HG02973 (cell line): ENCODE measurements around the gene ZNF48.

Experiments used
- ATAC-seq: cut with Tn5 transposase; IDR thresholded peaks from one replicate; pipeline ENCODE4 v1.9.1; 2021; ENCODE audit warnings: moderate library complexity; ENCODE audit not compliant: unreplicated experiment

The ZNF48 gene

GRCh38 chr16:30358577-30358936 lies 36.7 kb upstream of the ZNF48 start:
- no peak for ATAC-seq

GRCh38 chr16:30358990-30359870 lies 36.0 kb upstream of the ZNF48 start:
- ATAC-seq: no peak

GRCh38 chr16:30359871-30360170 lies 35.4 kb upstream of the ZNF48 start:
- no peak for ATAC-seq

- no peak for ATAC-seq
Measured at GRCh38 chr16:30361180-30361579, 34.0 kb upstream of the ZNF48 start.

DNA sequence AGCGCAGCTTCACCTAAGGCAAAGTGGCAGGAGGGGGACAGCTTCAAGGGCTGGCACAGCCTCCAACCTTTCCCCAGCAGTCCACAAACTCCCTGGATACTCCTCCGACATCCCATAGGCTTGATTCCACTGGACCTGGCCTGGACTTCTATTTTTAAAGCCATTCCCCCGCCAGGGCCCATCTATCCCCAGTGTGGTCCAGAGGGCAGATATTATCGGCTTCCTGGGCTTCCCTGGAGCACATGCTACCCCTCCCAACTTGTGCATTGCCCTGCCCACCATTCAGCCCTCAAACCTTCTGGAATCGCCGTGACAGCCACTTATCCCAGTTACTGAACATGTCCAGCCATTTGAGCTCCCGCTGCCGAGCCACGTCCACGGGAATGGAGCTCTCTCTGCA lies 30.0 kb upstream of the ZNF48 start:
- ATAC-seq: no peak

GRCh38 chr16:30366511-30366910 lies 28.7 kb upstream of the ZNF48 start:
- no peak for ATAC-seq

GRCh38 chr16:30367349-30368009 lies 27.7 kb upstream of the ZNF48 start:
- no peak for ATAC-seq

DNA sequence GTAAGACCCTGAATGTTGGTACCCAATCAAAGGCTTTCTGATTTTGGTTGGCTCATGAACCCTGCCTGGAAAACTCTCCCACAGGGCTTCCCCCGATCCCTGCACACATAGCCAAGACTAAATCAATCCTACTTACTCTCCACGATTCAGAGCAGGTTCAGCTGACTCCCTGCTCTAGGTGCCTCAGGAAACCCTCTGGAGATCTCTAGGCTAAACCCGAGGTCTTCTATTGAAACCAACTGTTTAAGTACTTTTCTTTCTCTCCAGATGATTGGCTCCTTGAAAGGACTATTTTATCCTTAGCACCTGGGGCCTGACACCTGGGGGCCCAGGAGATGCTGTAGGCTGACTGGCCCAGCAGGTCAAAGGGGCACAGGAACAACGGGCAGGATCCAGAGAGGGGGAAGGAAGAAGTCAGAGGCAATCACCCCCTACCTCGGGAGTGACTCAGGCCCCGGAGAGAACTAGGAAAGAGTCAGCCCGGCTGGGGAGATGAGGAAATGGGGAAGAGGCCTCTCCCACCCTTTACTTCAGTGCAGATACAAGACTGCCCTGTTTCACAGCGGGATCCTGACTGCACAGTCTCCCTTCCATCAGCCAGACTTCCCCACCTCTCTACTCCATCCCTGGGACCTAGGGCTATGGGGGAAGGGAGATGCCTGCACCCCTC lies 27.0 kb upstream of the ZNF48 start:
- ATAC-seq: no peak

DNA sequence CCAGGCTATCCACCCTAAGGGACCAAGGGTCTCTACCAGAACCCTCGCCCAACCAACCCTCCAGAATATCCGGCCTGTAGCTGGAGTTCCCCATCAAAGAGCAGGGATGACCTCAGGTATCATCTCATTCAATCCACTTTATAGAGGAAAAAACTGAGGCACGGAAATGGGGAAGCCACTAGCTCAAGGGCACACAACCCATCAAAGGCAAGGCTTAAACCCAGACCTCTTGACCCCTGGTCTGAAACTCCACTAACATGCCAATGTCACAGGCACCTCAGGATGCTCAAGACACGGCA lies 26.5 kb upstream of the ZNF48 start:
- ATAC-seq: no peak

DNA sequence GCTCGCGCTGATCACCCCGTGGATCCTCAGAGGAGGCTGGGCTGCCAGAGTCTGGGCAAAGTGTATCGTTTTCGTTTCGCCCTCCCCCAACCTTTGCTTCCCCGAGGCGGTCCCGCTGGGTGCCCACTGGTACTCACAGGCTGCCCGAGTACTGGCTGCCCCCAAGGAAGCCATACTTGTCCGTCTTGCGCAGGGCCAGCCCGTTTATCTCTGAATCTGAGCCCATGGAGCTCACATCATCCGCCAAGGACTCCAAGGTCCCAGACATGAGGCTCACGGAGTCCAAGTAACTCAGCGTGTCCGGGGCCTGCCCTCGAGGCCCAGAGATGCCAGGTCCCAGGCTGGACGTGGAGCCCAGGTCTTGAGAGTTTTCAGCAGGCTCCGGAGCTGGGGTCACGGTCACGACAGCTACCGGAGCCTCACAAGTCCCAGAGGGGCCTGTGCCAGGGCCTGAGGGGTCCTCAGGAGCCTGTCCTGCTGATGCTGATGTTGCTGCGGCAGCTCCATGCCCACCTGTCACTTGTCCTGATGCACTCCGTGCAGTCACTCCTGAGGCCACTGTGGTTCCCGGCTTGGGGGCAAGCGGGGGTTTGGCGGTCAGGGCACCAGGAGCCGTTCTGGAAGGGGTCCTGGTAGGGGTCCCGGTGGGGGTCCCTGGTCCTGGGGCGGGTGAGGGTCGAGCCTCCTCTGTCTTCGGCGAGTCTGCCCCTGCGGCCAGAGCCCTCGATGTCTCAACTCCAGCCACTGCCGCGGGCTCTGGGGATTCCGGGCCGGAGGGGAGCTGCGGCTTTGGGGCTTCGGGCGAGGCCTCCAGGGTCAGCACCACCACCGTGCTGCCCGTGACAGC lies 25.9 kb upstream of the ZNF48 start:
- no peak for ATAC-seq

DNA sequence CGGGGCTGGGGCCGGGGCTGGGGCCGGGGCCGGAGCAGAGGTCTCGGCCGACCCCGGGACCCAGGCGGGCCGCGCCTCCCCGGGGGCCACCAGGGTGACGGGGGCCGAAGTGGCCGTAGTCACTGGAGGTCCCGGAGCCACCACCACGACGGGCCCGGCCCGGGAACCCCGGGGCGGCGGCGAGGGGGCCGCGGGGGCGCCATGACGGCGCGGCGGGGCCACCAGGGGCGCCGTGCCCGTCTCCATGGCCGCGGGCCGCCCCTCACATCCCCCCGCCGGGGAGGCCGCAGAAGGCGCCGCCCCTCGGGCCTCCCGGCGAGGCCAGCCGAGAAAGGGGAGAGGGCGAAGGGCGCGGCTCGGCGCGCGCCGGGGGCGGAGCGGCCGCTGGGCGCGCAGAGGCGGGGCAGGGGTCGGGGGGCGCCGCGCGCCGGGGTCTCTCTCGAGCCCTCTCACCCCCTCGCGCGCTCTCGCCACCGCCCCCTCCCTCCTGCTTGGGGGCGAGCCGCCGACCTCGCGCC lies 25.2 kb upstream of the ZNF48 start:
- ATAC-seq: peak; percentile 4

DNA sequence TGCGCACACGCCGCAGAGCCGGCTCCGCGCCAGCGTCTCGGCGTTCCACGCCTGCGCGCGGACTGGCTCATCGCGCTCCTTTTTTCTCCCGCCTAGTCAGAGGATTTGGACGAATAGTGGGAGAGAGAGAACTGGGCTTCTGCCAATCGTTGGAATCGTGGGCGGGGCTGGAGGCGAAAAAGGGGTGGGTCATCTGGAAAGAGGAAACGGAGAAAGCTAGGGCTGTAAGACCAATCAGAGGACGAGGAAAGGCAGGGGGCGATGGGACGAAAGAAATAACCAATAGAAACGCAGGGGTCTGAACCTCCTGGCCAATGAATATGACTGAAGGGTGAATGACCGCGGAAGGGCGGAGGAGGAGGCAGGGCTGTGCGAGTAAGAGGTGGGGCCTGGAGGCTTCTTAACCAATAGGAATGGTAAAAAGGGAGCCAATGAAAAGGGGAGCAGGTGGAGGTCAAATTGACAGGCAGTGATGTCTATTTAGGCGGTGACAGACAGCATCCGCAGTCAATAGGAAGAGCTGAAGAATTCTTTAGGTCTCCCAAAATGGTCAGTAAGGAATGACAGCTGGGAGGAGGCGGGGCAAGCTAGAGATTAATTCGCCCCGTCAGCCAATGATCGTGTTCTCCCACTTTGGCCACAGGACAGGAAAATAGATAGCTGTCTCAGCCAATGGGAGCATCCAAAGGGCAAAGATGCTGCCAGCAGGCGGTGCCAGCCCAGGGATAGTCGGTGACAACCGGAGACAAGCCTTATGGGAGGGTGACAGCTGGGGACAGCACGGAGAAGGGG lies 24.6 kb upstream of the ZNF48 start, which contains the start of gene TBC1D10B:
Gene TBC1D10B (minus strand): TSS at position 39 of the 792 bp plus-strand sequence. CDS start 311 bp downstream, outside the sequence.
- peak; percentile 77 for ATAC-seq

DNA sequence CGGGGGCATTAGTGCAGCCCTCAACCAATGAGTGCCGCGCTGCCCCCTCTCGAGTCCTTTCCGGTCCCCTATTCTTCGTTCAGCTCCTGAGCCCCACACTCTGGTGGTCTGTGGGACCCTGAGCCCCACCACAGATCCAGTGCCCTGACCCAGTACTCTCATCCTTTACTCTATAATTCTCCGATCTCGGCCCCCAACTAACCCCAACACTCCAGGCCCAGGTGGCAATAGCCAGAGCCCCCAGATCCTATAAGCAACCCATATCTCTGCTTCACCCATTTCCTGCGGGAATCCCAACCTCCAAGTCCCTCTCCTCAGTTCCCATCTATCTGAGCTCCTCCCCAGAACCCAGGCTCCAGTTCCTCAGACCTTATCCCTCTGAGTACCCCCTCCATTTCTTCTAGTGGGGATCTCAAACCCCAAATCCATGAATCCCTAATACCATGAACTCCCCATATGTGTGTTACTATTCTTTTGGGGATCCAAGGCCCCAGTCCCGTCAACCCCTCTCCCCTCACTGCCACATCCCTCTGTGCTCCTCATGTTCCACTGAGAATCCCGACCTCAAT lies 23.9 kb upstream of the ZNF48 start:
- no peak for ATAC-seq

- no peak for ATAC-seq
Measured at GRCh38 chr16:30372038-30372712, 23.0 kb upstream of the ZNF48 start.

DNA sequence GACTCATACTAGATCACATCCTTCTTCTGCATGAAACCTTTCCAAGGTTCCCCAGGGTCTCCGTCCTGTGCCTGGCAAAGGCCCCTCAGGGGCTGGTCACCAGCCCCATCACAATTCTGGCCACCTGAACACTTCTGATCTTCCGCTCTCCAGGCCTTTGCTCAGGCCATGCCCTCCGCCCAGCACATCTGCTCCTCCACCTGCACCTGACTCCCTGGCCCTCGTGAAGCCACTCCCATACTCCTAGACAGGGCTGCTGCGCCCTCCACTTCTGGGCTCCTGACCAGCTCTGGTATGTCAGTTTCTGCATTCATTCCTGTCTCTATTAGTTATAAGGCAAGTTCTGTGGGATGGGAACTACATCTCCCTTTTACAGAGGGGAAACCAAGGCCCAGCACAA lies 22.5 kb upstream of the ZNF48 start:
- no peak for ATAC-seq

GRCh38 chr16:30374538-30374937 lies 20.7 kb upstream of the ZNF48 start, which contains the start of gene MYL11:
MYL11 (plus strand) TSS chr16:30374802; CDS start chr16:30374858, 56 bp downstream.
- no peak for ATAC-seq

GRCh38 chr16:30375864-30376263 lies 19.4 kb upstream of the ZNF48 start:
- no peak for ATAC-seq

DNA sequence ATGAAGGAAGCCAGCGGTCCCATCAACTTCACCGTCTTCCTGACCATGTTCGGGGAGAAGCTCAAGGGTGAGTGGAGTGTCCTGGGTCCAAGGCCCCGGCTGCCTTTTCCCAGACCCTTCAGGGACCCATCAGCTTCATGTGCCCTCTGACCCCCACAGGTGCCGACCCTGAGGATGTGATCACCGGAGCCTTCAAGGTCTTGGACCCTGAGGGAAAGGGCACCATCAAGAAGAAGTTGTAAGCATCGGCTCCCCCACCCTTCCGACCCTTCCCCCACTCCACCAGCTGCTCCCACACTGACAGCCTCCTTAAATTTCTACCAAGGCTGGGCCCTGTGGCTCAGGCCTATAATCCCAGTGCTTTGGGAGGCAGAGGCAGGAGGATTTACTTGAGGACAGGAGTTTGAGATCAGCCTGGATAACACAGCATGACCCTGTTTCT lies 18.7 kb upstream of the ZNF48 start:
- ATAC-seq: no peak
